Upper lobe of left lung (tissue), 4 donors: ENCODE measurements around the gene CLEC19A.
"Not testable (repeated sequence)": the region's sequence is repeated elsewhere in the genome, so short reads cannot be mapped to it uniquely, and the experiment has no call there.

Experiments
- CTCF ChIP-seq, 6 experiments: fragments of 450-650 bp in 4 of 6; fragments of 200-600 bp in 2 of 6; sonication (generic) in 2 of 6; IDR thresholded peaks; one replicate each; pipeline ENCODE4 v1.5.1; 2016 to 2019; ENCODE audit warnings: antibody characterized with exemption in 6 of 6
- POLR2A ChIP-seq, 4 donors: fragments of 450-650 bp; IDR thresholded peaks; one replicate each; pipeline ENCODE4 v1.5.1; 2016 to 2017; ENCODE audit warnings: antibody characterized with exemption in 4 of 4, mild to moderate bottlenecking in 2 of 4

GRCh38 chr16:19321186-19321585 lies 35.7 kb downstream of the CLEC19A start:
- TF ChIP-seq CTCF, POLR2A (IDR thresholded peaks at IDR 0.05): not testable (repeated sequence)
